HUES48 (cell line): ENCODE measurements around the gene ARMC9.
"Not testable (repeated sequence)": the region's sequence is repeated elsewhere in the genome, so short reads cannot be mapped to it uniquely, and the experiment has no call there.

Experiments
- H3K27ac ChIP-seq: one replicate; pipeline ENCODE4 v1.7.0; 2013; ENCODE audit warnings: low read depth, low read length, inconsistent platforms
- H3K27me3 ChIP-seq: 2 replicates; pipeline ENCODE4 v1.6.1; 2013; ENCODE audit warnings: mild to moderate bottlenecking, low read length; ENCODE audit not compliant: control insufficient read depth, insufficient read depth
- H3K36me3 ChIP-seq: 2 replicates; pipeline ENCODE4 v1.6.1; 2013; ENCODE audit warnings: low read length; ENCODE audit not compliant: control insufficient read depth, insufficient read depth
- H3K4me1 ChIP-seq: 2 replicates; pipeline ENCODE4 v1.6.1; 2013; ENCODE audit warnings: mild to moderate bottlenecking, low read length; ENCODE audit not compliant: control insufficient read depth, insufficient read depth
- H3K4me3 ChIP-seq: 2 replicates; pipeline ENCODE4 v1.5.1; 2013; ENCODE audit warnings: mild to moderate bottlenecking, low read depth, low read length
- H3K9ac ChIP-seq: 2 replicates; pipeline ENCODE4 v1.6.1; 2013; ENCODE audit warnings: mild to moderate bottlenecking, low read depth, low read length, moderate library complexity
- H3K9me3 ChIP-seq: 2 replicates; pipeline ENCODE4 v1.6.1; 2013; ENCODE audit warnings: low read length; ENCODE audit not compliant: control insufficient read depth, insufficient read depth

ARMC9 gene

GRCh38 chr2:231168460-231169139 lies 29.8 kb upstream of the ARMC9 start:
- Histone ChIP-seq H3K4me3 (no peak overlapping the region), H3K9me3 (no peaks in the 10 kb centered on the region), H3K9ac (no peak overlapping the region), H3K36me3 (peaks cover 91% of the 10 kb centered on the region), H3K4me1 (peaks cover 9% of the 10 kb centered on the region; the same call in 1 of the 2 replicates), H3K27me3 (no peaks in the 10 kb centered on the region), H3K27ac (no peak overlapping the region)

- H3K36me3 ChIP-seq = peaks cover 88% of the 10 kb centered on the region
- H3K9me3 ChIP-seq = no peaks in the 10 kb centered on the region
- H3K27ac ChIP-seq = no peak overlapping the region
- H3K4me3 ChIP-seq = no peak overlapping the region
- no peaks in the 10 kb centered on the region for H3K27me3 ChIP-seq
- no peaks in the 10 kb centered on the region for H3K4me1 ChIP-seq
- H3K9ac ChIP-seq = no peak overlapping the region
Observed at GRCh38 chr2:231169488-231169887, 28.9 kb upstream of the ARMC9 start.

- Histone ChIP-seq H3K4me1 (no peaks in the 10 kb centered on the region), H3K4me3 (no peak overlapping the region), H3K9me3 (no peaks in the 10 kb centered on the region), H3K9ac (no peak overlapping the region), H3K27me3 (no peaks in the 10 kb centered on the region), H3K27ac (no peak overlapping the region), H3K36me3 (peaks cover 84% of the 10 kb centered on the region)
Observed at GRCh38 chr2:231170055-231170454, 28.4 kb upstream of the ARMC9 start.

- Histone ChIP-seq H3K27ac (no peak overlapping the region), H3K9ac (no peak overlapping the region), H3K27me3 (no peaks in the 10 kb centered on the region), H3K36me3 (peaks cover 67% of the 10 kb centered on the region), H3K4me3 (no peak overlapping the region), H3K4me1 (no peaks in the 10 kb centered on the region), H3K9me3 (no peaks in the 10 kb centered on the region)
Observed at GRCh38 chr2:231172025-231172424, 26.4 kb upstream of the ARMC9 start.

GRCh38 chr2:231174211-231174651 lies 24.2 kb upstream of the ARMC9 start:
- H3K9me3 ChIP-seq = no peaks in the 10 kb centered on the region
- H3K4me3 ChIP-seq = no peak overlapping the region
- no peaks in the 10 kb centered on the region for H3K4me1 ChIP-seq
- peaks cover 45% of the 10 kb centered on the region for H3K36me3 ChIP-seq
- no peaks in the 10 kb centered on the region for H3K27me3 ChIP-seq
- H3K9ac ChIP-seq = no peak overlapping the region
- no peak overlapping the region for H3K27ac ChIP-seq

- Histone ChIP-seq H3K9me3 (no peaks in the 10 kb centered on the region), H3K27ac (no peak overlapping the region), H3K9ac (no peak overlapping the region), H3K4me1 (peaks cover 10% of the 10 kb centered on the region), H3K27me3 (no peaks in the 10 kb centered on the region), H3K36me3 (peaks cover 26% of the 10 kb centered on the region), H3K4me3 (no peak overlapping the region)
Observed at GRCh38 chr2:231176066-231176465, 22.4 kb upstream of the ARMC9 start.

- Histone ChIP-seq H3K27ac (no peak overlapping the region), H3K4me3 (no peak overlapping the region), H3K36me3 (peaks cover 14% of the 10 kb centered on the region), H3K4me1 (peaks cover 10% of the 10 kb centered on the region), H3K9ac (no peak overlapping the region), H3K27me3 (no peaks in the 10 kb centered on the region), H3K9me3 (no peaks in the 10 kb centered on the region)
Observed at GRCh38 chr2:231177156-231178025, 21.0 kb upstream of the ARMC9 start.

GRCh38 chr2:231178805-231179204 lies 19.6 kb upstream of the ARMC9 start:
- not testable (repeated sequence) for H3K9me3 ChIP-seq, H3K27ac ChIP-seq, H3K9ac ChIP-seq, H3K36me3 ChIP-seq, H3K4me1 ChIP-seq, H3K4me3 ChIP-seq, H3K27me3 ChIP-seq

GRCh38 chr2:231181860-231182512 lies 16.4 kb upstream of the ARMC9 start:
- Histone ChIP-seq H3K27ac (no peak overlapping the region), H3K4me3 (no peak overlapping the region), H3K9ac (no peak overlapping the region), H3K9me3 (no peaks in the 10 kb centered on the region), H3K36me3 (no peaks in the 10 kb centered on the region), H3K27me3 (no peaks in the 10 kb centered on the region), H3K4me1 (peaks cover 10% of the 10 kb centered on the region)

- Histone ChIP-seq H3K4me1 (peaks cover 10% of the 10 kb centered on the region), H3K36me3 (no peaks in the 10 kb centered on the region), H3K27ac (no peak overlapping the region), H3K9ac (no peak overlapping the region), H3K27me3 (no peaks in the 10 kb centered on the region), H3K9me3 (no peaks in the 10 kb centered on the region), H3K4me3 (no peak overlapping the region)
Observed at GRCh38 chr2:231182513-231182899, 15.9 kb upstream of the ARMC9 start.

GRCh38 chr2:231183851-231184250 lies 14.6 kb upstream of the ARMC9 start:
- Histone ChIP-seq H3K27me3 (no peaks in the 10 kb centered on the region), H3K9me3 (no peaks in the 10 kb centered on the region), H3K4me1 (peaks cover 10% of the 10 kb centered on the region)

More at GRCh38 chr2:231183851-231184250, 14.6 kb upstream of the ARMC9 start:
- H3K4me3 ChIP-seq = no peak overlapping the region
- no peak overlapping the region for H3K27ac ChIP-seq
- no peaks in the 10 kb centered on the region for H3K36me3 ChIP-seq
- no peak overlapping the region for H3K9ac ChIP-seq
